T1000 (cell line): ENCODE results near the gene KLHL30.

ENCODE experiments used
- DNase-seq: peaks from one replicate; lab custom pipeline; 2025; ENCODE audit warnings: mixed read lengths; lab: John Stamatoyannopoulos, UW

KLHL30 gene

DNA sequence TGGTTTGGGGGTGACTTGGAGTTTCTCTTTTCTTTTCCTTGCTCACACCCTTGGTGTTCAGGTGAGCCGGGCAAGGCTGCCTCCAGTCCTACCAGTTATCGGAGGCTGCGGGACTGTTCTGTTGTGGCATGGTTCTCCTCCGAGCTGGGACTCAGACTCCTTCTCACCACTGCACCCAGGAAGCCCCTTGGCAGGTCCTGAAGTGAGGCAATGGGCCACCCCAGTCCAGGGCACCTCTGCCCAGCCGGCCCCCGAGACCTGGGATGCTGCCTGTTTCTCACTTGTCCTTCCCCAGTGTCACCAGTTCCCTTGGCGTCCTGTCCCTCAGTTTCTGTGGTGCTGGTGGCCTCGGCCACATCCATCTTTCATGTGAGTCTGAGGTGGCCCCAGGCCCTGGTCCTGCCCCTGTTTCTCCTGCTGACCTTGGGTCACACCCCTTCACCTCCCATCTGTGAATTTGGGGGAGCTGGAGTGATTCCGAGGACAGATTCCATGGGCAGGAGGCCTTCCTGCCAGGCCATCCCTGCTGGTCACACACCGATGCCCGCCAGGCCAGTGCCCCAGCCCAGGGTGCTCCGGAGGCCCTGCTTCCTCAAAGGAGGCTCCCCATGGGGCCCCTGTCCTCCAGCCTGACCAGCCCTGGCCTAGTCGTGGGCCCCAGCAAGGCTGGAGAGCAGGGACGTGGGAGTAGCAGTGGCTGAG lies 6.6 kb upstream of the KLHL30 start:
- no peak for DNase-seq

DNA sequence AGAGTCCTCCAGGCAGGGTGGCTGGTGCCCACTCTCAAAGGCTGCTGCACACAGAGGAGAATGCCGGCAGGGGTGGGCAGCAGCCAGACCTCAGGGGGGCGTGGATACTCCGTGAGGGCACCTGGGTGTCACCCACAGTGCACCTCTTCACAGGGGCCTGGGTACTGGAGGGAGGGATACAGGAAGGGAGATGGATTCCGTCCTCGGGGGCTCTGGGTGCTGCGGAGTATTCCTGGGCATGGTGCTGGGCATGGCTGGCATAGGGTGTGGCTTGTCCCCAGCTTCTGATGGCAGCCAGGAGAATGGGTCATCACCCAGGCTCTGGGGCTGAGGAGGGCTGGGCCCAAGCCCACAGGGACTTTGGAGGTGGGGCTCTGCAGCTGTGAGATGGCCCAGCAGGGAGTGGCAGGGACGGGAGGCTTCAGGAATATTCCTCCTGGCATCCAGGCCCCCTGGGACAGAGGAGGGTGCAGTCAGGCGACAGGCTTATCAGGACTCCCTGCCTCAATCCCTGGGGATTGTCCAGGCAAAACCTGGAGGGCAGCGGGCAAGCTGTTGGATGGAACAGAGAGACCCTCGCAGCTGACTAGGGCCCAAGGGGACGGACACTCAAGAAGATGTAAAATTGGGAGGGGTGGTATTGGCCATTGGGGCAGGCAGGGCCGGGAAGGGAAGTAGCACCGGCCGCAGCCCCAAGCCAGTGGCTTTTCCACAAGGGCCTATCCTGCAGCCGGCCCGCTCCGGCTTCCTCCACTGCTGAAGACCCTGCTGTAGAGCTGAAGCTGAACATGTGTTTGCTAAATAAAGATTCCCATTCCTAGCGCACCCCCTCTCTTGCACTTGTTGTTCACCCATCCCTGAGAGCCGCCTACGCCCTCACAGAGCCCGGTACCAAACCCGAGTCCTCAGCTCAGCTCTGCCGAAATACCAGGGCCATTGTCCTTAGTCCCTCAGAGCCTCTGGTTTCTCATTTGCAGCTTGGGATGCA lies 5.7 kb upstream of the KLHL30 start:
- no peak for DNase-seq

DNA sequence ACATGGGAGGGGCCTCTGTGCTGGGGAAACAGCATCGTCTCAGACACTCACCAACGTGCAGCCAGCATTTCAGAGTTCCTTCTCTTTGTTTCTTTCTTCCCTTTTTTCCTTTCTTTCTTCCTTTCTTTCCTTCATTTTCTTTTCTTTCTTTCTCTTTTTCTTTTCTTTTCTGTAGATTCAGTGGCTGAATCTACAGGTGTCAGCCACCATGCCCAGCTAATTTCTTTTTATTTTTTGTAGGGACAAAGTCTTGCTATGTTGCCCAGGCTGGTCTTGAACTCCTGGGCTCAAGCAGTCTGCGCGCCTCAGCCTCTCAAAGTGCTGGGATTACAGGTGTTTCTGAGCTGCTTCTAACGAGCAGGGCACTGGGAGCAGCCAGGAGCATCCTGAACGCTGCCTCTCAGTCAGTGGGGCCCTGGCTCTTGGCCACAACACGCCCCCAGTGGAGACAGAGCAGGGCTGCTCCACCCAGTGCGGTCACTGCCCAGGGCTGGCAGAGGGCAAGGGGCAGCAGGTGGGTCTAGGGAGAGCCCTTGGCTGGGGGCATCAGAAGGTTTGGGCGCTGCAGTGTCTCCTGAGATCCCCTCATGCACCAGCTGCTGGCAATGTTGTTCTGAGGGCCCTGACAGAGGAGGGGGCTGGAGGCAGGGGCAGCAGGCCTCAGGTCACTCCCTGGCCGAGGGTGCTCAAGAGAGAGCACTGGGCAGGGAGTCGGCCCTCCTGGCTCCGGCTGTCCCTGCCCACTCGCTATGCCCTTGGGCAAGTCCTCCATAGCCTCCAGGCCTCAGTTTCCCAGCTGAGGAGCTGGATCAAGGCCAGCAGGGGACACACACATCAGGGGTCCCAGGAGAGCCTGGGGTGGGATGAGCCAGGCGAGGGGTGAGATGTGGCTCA lies 4.7 kb upstream of the KLHL30 start:
- no peak for DNase-seq

DNA sequence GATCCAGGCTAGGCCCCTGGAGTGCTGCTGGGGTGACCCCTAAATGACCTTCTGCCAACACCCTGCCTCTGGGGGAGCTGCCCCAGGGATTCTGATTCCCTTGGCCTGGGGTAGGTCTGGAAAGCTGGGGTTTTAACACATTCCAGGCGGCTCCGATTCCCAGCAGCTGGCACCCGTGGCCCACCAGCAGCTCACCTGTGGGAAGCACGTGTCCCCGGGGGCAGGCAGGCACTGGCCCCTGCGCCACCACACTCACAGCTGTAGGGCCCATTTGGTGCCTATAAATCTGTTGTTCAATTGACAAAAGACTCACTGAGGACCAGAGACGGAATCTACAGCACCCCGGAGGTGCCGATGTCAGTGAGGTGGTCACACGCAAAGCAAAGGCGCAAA lies 4.1 kb upstream of the KLHL30 start:
- no peak for DNase-seq

DNA sequence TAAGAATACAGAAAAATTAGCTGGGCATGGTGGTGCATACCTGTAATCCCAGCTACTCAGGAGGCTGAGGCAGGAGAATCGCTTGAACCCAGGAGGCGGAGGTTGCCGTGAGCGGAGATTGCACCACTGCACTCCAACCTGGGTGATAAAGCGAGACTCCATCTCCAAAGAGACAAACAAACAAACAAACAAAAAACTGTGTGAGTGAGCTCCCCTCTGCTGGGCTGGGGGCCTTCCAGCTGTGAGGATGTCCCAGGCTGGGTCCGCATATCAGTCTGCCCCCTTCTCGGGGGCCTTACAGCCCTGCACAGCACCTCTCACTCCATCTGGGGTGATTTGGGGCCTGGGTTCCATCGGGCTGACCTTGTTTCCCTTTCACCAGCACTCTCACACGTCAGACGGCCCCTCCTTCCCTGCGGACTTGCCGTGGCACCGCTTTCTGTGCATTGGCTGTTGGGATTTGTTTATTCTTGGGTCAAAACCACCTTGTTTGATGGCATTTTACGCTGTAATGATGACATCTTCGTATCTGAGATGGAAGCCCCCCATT lies 2.8 kb upstream of the KLHL30 start:
- no peak for DNase-seq

DNA sequence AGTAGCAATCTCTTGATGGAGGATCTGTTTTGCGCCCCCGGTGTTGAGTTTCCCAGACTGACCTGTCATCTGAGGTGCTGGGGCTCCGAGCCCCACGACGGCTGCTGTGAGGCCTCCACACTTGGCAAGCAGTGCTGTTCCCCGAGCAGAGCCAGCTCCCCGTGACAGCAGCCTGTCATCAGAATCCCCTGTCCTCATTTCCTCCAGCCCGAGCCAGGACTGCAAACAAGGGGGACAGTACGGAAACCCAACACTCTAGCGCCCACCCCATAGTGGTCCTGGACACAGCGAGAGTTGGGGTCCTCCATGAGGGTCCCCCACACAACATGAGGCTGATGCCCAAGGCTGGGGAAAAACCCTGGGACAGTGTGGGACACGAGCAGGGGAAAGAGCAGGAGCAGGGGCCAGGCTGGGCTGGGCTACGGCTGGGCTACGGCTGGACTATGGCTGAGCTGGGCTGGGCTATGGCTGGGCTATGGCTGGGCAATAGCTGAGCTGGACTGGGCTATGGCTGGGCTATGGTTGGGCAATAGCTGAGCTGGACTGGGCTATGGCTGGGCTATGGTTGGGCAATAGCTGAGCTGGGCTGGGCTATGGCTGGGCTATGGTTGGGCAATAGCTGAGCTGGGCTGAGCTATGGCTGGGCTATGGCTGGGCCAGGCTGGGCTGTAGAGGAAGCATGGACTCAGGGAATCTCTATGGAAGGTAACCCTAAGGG lies 1.5 kb upstream of the KLHL30 start:
- no peak for DNase-seq

DNA sequence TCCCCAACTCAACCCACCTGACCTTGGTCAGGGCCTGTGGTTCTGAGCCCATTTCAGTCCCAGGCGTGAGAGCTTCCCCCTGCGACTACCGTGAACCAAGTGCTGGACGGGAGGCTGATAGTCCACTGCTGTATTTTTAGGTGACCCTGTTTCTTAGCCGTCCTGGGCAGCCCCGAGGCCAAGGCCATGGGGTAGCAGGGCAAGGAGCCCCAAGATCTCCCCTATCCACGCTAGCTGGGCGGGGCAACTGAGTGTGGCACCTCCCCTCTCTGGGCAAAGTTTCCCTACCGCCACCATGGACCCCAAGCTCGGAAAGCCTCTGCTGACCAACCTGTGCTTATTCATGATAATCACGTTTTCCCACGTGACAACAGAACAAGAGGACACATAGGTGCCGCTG lies 583 bp upstream of the KLHL30 start:
- DNase-seq = no peak

DNA sequence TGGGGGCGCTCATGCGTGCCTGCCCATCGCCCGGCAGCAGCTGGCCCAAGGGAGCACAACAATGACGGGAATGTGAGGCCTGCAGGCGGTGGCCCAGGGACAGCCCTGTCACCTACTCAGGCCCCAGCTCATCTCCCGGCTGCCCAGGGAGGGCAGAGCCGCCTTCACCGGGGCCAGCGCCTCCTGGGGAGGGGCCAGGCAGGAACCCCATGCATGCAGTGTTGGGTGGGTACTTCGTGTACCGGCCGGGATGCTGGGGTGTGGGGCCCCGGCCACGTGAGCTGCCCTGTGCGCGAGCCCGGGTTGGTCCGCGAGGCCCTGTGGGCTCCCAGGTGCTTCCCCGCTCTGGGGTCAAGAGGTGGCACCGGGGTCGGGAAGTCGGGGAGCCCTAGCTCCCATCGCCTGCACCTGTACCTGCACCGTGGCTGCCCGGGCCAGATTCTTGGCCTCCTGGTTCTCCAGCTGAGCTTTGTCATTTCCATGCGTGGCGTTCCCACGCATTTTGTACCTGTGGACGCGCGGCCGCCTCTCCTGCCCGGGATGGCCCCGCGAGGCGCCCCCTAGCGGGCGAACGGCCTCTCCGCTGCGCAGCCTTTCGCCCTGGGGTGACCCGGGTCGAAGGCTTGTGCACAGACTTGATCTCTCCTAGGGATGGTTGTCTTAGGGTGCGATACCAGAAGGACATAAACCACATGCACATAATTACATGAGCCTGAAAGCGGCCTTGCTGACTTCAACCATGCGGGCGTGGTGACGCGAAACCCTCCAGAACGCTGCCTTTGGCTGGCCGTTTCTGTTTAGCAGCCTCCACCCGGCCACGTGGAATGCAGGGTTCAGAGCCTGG lies 950 bp downstream of the KLHL30 start:
- no peak for DNase-seq

DNA sequence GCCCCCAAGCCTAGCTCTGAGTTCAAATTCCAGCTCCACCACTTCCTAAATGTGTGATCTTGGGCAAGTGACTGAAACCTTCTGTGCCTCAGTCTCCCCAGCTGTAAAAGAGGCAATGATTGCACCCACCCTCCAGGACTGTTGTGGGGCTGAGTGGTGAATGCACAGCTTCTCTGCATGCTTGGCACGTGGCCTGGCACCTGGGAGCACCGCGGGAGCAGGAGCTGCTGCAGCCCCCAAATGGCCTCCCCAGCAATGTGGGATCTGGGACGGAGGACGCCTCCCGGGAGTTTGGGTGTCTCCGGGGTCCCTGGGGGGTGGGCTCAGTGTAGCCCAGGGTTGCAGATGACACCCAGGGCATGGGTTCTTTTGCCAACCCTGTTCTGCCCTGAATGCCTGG lies 1.6 kb downstream of the KLHL30 start:
- DNase-seq = no peak

DNA sequence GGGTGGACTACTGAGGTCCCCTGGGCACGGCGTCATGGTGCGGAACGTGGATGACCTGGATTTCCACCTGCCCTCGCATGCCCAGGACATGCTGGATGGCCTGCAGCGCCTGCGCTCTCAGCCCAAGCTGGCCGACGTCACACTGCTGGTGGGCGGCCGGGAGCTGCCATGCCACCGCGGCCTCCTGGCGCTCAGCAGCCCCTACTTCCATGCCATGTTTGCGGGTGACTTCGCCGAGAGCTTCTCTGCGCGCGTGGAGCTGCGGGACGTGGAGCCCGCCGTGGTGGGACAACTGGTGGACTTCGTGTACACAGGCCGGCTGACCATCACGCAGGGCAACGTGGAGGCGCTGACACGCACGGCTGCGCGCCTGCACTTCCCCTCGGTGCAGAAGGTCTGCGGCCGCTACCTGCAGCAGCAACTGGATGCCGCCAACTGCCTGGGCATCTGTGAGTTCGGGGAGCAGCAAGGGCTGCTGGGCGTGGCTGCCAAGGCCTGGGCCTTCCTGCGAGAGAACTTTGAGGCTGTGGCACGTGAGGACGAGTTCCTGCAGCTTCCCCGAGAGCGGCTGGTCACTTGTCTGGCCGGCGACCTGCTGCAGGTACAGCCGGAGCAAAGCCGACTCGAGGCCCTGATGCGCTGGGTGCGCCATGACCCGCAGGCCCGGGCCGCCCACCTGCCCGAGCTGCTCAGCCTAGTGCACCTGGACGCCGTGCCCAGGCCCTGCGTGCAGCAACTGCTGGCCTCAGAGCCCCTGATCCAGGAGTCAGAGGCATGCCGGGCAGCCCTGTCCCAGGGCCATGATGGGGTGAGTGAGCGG lies 2.5 kb downstream of the KLHL30 start:
- no peak for DNase-seq

DNA sequence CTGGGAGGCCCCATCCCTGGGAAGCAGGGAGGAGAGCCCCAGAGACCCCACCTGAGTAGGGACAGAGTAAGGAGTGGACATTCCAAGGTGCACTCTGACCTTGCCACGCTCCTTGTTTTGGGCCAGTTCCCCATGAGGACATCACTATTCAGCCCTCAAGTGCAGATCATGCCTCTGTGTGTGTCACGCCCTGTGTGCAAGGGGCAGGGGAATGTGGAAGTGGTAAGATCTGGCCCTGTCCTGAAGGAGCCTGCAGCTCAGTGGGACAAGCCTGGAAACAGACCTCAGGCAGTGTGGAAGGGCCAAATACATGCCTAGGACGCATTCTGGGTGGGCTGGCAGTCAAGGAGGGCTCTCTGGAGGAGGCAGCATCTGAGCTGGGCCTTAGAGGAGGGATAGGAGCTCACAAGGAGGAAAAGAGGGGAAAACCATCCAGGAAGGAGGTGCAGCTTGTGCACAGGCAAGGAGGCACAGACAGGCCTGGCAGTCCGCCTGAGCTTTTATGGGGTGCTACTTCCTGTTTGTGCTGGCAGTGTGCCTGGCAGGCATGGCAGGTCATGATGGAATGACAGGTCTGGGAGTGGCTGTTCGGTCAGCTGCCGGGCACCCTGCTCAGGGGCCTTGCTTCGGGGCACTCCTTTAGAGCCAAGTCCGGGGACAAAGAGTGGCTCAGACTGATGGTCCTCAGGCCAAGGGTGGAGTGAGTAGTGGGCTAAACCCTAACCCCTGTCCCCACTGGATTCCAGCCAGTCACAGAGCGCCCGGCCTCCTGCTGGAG lies 3.3 kb downstream of the KLHL30 start:
- DNase-seq = peak; percentile 37

DNA sequence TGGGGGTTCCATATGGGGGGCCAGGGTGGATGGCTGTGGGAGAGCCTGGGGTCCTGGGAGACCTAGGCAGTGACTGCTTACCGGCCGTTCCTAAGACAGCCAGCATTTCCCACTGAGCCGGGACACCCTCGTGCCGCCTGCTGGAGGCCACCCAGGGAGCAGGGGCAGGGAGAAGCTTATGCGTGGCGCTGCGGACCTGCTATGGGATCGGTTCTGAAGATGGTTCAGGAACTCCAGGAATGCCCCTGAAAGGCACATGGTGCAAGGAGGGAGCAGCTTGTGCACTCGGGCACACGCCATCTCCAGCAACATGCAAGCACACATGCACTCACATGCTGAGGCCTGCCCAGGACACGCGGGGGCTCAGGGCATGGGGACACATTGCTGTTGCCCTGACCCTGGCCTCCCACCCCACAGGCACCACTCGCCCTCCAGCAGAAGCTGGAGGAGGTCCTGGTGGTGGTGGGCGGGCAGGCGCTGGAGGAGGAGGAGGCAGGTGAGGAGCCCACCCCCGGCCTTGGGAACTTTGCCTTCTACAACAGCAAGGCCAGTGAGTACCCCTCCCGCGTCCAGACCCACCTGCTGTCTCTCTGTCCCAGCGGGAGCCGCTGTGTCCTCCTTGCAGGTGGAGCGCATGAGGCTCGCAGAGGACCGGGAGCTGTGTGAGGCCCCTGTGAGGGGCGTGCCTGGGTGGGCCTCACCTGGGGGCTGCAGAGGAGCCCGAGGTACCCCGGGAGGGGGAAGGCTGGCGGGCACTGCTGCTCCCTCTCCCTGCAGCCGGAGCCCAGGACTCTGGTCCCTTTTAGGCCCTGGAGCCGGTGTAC lies 4.1 kb downstream of the KLHL30 start:
- DNase-seq = no peak

DNA sequence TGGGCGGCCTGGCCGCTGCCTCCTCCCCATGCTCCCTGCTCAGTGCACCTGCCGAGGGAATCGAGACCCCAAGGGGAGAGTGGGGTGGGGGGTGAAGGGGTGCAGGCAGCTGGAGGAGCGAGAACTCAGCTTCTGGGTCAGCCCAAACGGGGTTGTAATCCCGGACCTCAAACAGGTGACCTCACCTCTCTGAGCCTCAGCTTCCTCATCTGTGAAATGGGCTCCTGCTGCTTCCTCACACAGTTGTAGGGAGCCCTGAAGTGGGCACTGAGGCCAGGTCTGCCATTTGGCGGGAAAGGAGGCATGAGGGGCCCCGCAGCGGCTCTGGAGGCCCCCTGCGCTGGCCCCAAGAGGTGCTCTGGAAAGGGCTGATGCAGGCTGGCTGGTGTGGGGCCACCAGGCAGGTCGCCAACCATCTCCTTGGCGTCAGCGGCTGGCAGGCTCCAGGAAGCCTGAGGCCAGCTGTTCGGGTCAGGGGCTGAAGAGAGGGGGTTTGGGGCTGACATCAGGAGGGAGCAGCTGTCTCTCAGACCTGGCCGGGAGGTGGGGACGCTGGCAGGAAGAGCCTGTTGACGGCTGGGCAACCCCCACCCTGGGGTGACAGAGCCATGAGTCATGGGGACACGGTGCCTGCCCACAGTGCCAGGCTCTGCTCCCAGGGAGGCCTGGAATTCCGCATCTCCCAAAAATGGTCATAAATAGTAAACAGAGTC lies 4.9 kb downstream of the KLHL30 start:
- peak; percentile 73 for DNase-seq

DNA sequence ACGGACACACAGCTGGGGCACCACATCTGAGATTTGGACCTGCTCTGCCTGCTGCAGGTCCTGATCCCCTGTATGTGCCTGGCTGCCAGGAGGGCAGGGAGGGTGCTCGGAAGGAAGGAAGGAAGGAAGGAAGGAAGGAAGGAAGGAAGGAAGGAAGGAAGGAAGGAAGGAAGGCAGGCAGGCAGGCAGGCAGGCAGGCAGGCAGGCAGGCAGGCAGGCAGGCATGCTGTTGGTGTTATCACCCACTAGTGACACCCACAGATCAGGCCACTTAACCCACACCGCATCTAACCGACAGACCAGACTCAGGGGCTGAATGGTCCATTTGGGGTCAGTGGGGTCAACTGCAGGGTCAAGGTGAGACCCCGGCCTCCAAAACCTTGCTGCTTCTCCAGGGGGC lies 5.8 kb downstream of the KLHL30 start:
- no peak for DNase-seq

DNA sequence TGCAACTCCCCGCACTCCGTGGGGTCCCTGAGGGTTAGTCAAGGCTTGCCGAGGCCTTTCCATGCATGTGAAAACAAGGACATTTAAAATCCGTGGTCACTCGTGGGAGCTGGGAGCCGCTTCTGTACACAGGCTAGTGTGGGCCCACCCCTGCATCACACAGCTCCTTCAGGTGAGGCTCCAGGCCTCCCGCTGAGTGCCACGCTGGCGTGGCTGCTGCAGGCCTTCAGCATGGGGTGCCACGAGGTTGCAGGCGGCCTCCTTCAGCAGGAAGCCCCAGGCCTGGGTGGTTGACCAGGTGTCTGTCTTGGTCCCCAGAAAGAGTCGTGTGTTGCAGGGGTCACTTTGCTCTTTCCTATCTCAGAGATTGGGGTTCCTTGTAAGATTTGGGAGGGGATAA lies 6.6 kb downstream of the KLHL30 start:
- no peak for DNase-seq

DNA sequence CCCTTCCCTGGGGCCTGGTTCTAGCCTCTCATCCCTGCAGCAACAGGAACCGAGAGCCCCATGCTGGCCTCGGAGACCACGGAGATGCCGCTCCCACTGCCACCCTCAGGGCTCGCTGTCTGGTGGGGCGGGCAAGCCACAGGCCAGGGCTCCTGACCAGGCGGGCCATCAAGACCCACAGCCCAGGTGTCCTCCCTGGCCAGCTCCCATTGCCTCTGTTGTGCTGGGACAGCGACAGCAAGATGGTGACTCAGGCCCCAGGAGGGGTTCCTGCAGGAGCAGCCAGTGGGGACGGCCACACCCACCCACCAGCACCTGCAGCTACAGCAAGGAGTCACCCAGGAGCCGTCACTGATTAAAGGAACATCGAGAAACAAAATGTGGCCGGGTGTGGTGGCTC lies 7.4 kb downstream of the KLHL30 start:
- DNase-seq = no peak

DNA sequence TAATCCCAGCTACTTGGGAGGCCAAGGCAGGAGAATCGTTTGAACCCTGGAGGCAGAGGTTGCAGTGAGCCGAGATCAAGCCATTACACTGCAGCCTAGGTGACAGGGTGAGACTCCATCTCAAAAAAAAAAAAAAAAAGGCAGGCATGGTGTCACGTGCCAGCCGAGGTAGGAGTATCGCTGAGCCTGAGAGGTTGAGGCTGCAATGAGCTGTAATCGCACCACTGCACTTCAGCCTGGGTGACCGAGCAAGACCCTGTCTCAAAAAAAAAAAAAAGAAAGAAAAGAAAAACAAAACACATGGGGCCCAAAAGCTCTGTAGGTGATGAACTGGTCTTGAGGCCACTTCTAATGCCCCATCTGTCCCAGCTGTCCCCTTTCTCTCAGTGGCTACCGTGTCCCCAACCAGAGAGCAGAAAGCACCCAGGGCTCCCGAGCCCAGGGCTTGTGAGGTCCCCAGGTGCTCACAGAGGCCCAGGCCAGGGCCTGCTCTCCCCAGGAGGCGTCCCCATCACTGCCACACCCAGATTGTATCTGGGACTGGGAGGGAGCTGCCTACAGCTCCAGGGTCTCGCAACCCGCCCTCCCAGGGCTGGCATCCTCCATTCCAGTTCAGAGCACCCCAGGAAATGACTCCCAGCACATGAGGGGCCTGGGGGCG lies 8.5 kb downstream of the KLHL30 start:
- no peak for DNase-seq
